HepG2 (cell line): ENCODE data around the gene ENGASE. TPM values are rescaled to one million over a fixed set of nuclear protein-coding genes. Genes with fewer than 3 reads are reported as not detected.

Experiments
- ATAC-seq: fragments of 200-7000 bp; cut with Tn5 transposase; 3 replicates; pipeline ENCODE4 v1.9.1; 2020; ENCODE audit warnings: mild to moderate bottlenecking, moderate library complexity
- BruUV-seq: library from RNA; stranded (reverse); fragments of 400-500 nt; replicated peaks from 2 replicates; lab custom pipeline; 2021; lab: Mats Ljungman, UMichigan
- CTCF ChIA-PET: fragments of 300-600 bp; formaldehyde crosslinking; extraction: SDS; loops from one replicate; lab custom pipeline; 2021; ENCODE audit warnings: low total read pairs, inconsistent platforms, low intra/inter-chr PET ratio; lab: Yijun Ruan, JAX
- POLR2A ChIA-PET: fragments of 350-600 bp; sonication (Branson Sonifier 250); formaldehyde crosslinking; loops from one replicate; lab custom pipeline; 2020; ENCODE audit warnings: antibody characterized with exemption, inconsistent platforms; lab: Yijun Ruan, JAX
- DNase-seq: peaks from one replicate; pipeline ENCODE4 v3.0.0-alpha.2; 2015; ENCODE audit warnings: low spot score
- FAIRE-seq: peaks from 3 replicates; lab custom pipeline; 2011; peaks lifted over from hg19 to GRCh38; lab: Jason Lieb, UNC
- H2AFZ ChIP-seq: one replicate; pipeline ENCODE4 v1.6.1; 2011; ENCODE audit warnings: low read length, inconsistent platforms
- H3K27ac ChIP-seq: fragments of 300-600 bp; 3 replicates; pipeline ENCODE4 v1.8.0; 2011; ENCODE audit warnings: mixed run types, mild to moderate bottlenecking, mixed read lengths, low read length, inconsistent platforms; ENCODE audit not compliant: insufficient read depth; ENCODE audit errors: extremely low read length
- H3K27me3 ChIP-seq, 2 experiments: fragments of 200-600 bp in 1 of 2; 2 replicates in 1 of 2; 3 replicates in 1 of 2; pipeline versions ENCODE4 v1.6.0 to v1.8.0; 2011; ENCODE audit warnings: low read length in 2 of 2, mild to moderate bottlenecking in 2 of 2, moderate library complexity in 2 of 2, inconsistent platforms in 1 of 2; ENCODE audit not compliant: insufficient read depth in 2 of 2, control insufficient read depth in 1 of 2
- H3K36me3 ChIP-seq, 2 experiments: fragments of 200-600 bp in 1 of 2; replicated peaks in 1 of 2; 2 replicates in 1 of 2; 3 replicates in 1 of 2; pipeline versions ENCODE4 v1.5.1 to v1.8.0; 2011; ENCODE audit warnings: low read length in 2 of 2, inconsistent platforms in 1 of 2; ENCODE audit not compliant: insufficient read depth in 2 of 2, control insufficient read depth in 1 of 2
- H3K4me1 ChIP-seq: 2 replicates; pipeline ENCODE4 v1.5.1; 2012; ENCODE audit warnings: low read length, inconsistent platforms; ENCODE audit not compliant: insufficient read depth
- H3K4me2 ChIP-seq: 2 replicates; pipeline ENCODE4 v1.6.0; 2011; ENCODE audit warnings: low read depth, low read length, inconsistent platforms
- H3K4me3 ChIP-seq, 3 experiments: fragments of 200-600 bp in 1 of 3; sonication (generic), shearing (Covaris generic) in 1 of 3; replicated peaks in 1 of 3; 2 replicates each; pipeline ENCODE4 v1.5.1; 2011 to 2016; ENCODE audit warnings: low read length in 3 of 3, inconsistent platforms in 2 of 3, low read depth in 2 of 3, mild to moderate bottlenecking in 2 of 3, control low read depth in 1 of 3, mixed read lengths in 1 of 3; ENCODE audit not compliant: insufficient read depth in 1 of 3
- H3K79me2 ChIP-seq: one replicate; pipeline ENCODE4 v1.6.1; 2011; ENCODE audit warnings: low read length, inconsistent platforms; ENCODE audit not compliant: insufficient read depth
- H3K9ac ChIP-seq: 2 replicates; pipeline ENCODE4 v1.6.0; 2011; ENCODE audit warnings: mild to moderate bottlenecking, low read depth, low read length, inconsistent platforms; ENCODE audit not compliant: insufficient read depth
- H3K9me3 ChIP-seq: 2 replicates; pipeline ENCODE4 v1.5.1; 2012; ENCODE audit warnings: mild to moderate bottlenecking, low read length
- H4K20me1 ChIP-seq: 2 replicates; pipeline ENCODE4 v1.6.0; 2011; ENCODE audit warnings: inconsistent platforms, mild to moderate bottlenecking, low read length, moderate library complexity; ENCODE audit not compliant: insufficient read depth
- BRF2 ChIP-seq: sonication (generic); formaldehyde crosslinking; IDR thresholded peaks from 2 replicates; pipeline ENCODE4 v1.8.1; 2022; ENCODE audit warnings: mild to moderate bottlenecking, missing genetic modification reagents
- CC2D1A ChIP-seq: sonication (generic); formaldehyde crosslinking; IDR thresholded peaks from 2 replicates; pipeline ENCODE4 v1.8.1; 2023; ENCODE audit warnings: mild to moderate bottlenecking, missing genetic modification reagents
- FOXC1 ChIP-seq: sonication (generic); formaldehyde crosslinking; IDR thresholded peaks from 2 replicates; pipeline ENCODE4 v1.8.0; 2022; ENCODE audit warnings: mild to moderate bottlenecking, missing genetic modification reagents, borderline replicate concordance
- HOXA7 ChIP-seq: sonication (generic); formaldehyde crosslinking; IDR thresholded peaks from 2 replicates; pipeline ENCODE4 v1.8.1; 2022; ENCODE audit warnings: mild to moderate bottlenecking, missing genetic modification reagents, moderate library complexity
- KDM6A ChIP-seq: IDR thresholded peaks from 2 replicates; pipeline ENCODE4 v1.6.1; 2016; ENCODE audit warnings: low read depth
- SMC3 ChIP-seq: IDR thresholded peaks from 2 replicates; pipeline ENCODE4 v1.6.1; 2011; ENCODE audit warnings: low read length, improper control_type of control experiment
- ZBTB40 ChIP-seq, 2 experiments: fragments of 450-650 bp in 1 of 2; sonication (generic) in 1 of 2; formaldehyde crosslinking in 1 of 2; IDR thresholded peaks; 2 replicates each; pipeline versions ENCODE4 v1.6.1 to v1.8.0; 2016 to 2022; ENCODE audit warnings: antibody characterized with exemption in 1 of 2, mild to moderate bottlenecking in 1 of 2, missing genetic modification reagents in 1 of 2
- ZNF609 ChIP-seq: sonication (generic); formaldehyde crosslinking; IDR thresholded peaks from 2 replicates; pipeline ENCODE4 v1.4.0; 2020; ENCODE audit warnings: mild to moderate bottlenecking, missing genetic modification reagents, borderline replicate concordance
- ZNF670 ChIP-seq: sonication (generic); formaldehyde crosslinking; IDR thresholded peaks from 2 replicates; pipeline ENCODE4 v1.8.0; 2022; ENCODE audit warnings: mild to moderate bottlenecking, missing genetic modification reagents, borderline replicate concordance
- WGBS: methylation state at CpG from one replicate; pipeline ENCODE4 v1.1.6; 2017; ENCODE audit warnings: low lambda C conversion rate; 5-methylcytosine and 5-hydroxymethylcytosine counted together
- in situ Hi-C: cut with HindIII; loops from 2 replicates; pipeline ENCODE4 v1.10.0; 2017; ENCODE audit warnings: low pct_unique_long_range_greater_than_20kb; ENCODE audit not compliant: extremely low pct_ligation_motif_present
- intact Hi-C: fragments of 100-400 bp; cut with micrococcal nuclease; formaldehyde crosslinking; loops from one replicate; pipeline ENCODE4 v1.10.0; 2022; ENCODE audit not compliant: unreplicated experiment
- polyA plus RNA-seq, 8 experiments: library from polyadenylated mRNA; depleted of rRNA in 3 of 8; stranded (reverse) in 7 of 8; unstranded in 1 of 8; fragments of >200 nt; fragmentation: Illumina TruSeq in 4 of 8; extraction: Trizol in 4 of 8; gene quantifications; 2 replicates each; pipeline versions ENCODE4 v1.2.1 to v1.2.3, GENCODE V29; 2011 to 2016; ENCODE audit warnings: low read depth in 4 of 8, missing spikeins in 1 of 8, mixed read lengths in 1 of 8; ENCODE audit not compliant: insufficient read depth in 1 of 8
- total RNA-seq, 5 experiments: library from RNA; depleted of rRNA; stranded (reverse); fragments of >200 nt; fragmentation: Illumina TruSeq; extraction: Trizol; gene quantifications; 2 replicates each; pipeline ENCODE4 v1.2.3, GENCODE V29; 2016; ENCODE audit warnings: low read depth in 1 of 5

Gene ENGASE
- total and polyA plus RNA-seq, 2 of the 13 experiments (the other 11 are each of a cell fraction or from before 2014, with no cell fraction given) = 10.6 to 18.1 TPM

GRCh38 chr17:79131701-79132100, 57.1 kb downstream of the ENGASE start:
- Histone ChIP-seq H3K27ac (no peak overlapping the region), H3K9me3 (no peaks in the 10 kb centered on the region), H3K9ac (no peak overlapping the region), H3K4me2 (no peak overlapping the region), H3K4me1 (no peaks in the 10 kb centered on the region), H3K4me3 (no peak overlapping the region), H4K20me1 (no peaks in the 10 kb centered on the region; the same call in 1 of the 2 replicates), H3K27me3 (peaks cover 38 to 100% of the 10 kb centered on the region in 2 experiments; a peak in 4 of 5 replicates), H3K79me2 (no peaks in the 10 kb centered on the region), H2AFZ (no peak overlapping the region), H3K36me3 (no peaks in the 10 kb centered on the region)
- POLR2A ChIA-PET = no interaction called here
- intact Hi-C loops = no loop called here
- CTCF ChIA-PET = no interaction called here
- DNase-seq (no peak), FAIRE-seq (no peak), ATAC-seq (no peak)
- no TSS peak for BruUV-seq
- WGBS = 41% methylated on average over 7 of the region's 8 CpGs
- in situ Hi-C loops = no loop called here
- no peak for TF ChIP-seq CC2D1A (CRISPR knock-in tag)
- TF ChIP-seq ZNF609 (CRISPR knock-in tag) = no peak
- TF ChIP-seq BRF2 (CRISPR knock-in tag) = no peak
- TF ChIP-seq ZNF670 (CRISPR knock-in tag) = no peak
- TF ChIP-seq KDM6A (CRISPR knock-in tag) = no peak
- no peak for TF ChIP-seq HOXA7
- no peak for TF ChIP-seq SMC3
- no peak for TF ChIP-seq FOXC1 (CRISPR knock-in tag)
- no peak for TF ChIP-seq ZBTB40 (IDR thresholded peaks at IDR 0.05)
- no peak for TF ChIP-seq ZBTB40 (CRISPR knock-in tag; IDR thresholded peaks at IDR 0.05)
